ENCODE measurements around the gene D2HGDH.

GRCh38 chr2:241726459-241726858 is 8.0 kb upstream of the D2HGDH start:
- TF ChIP-seq POLR2A (IDR thresholded peaks at IDR 0.05) (no peak), CTCF (IDR thresholded peaks at IDR 0.05 in 8 of 11, conservative IDR thresholded peaks at IDR 0.05 in 3 of 11) (no peak)

Data from spleen (tissue), 7 donors.